ENCODE data around the gene CCL8. TPM values are rescaled to one million over a fixed set of nuclear protein-coding genes. Genes with fewer than 3 reads are reported as not detected.

Gene CCL8
- total RNA-seq, 6 donors from 2014 or later, result 0.29 to 3.2 (median 1.4) TPM; not detected in 3

DNA sequence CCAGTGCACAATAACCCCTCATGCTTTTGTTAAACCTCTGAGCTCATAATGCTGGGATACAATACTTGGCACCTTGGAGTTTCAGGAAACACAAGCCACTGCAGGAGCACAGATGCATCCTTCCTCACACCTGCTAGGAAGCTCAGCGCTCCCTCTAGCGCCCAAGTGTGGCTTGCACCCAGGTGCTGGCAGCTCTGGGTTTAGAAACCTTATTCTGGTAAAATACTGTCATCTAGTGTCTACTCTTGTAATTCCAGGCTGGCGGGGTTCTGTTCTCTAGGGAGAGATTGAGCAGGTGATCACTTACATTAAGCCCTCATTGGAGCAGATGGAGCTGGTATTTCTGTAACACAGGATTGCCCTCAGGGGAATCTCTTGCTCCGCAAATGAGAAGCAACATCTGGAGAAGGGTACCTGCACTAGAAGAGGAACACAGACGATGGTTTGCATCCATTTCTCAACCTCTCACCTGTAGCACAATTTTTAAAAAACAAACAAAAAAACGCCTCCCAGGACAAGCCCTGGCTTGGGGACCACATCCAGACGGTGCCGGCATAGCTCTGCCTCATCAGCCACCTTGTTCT lies 42.3 kb downstream of the CCL8 start:
- H3K4me3 ChIP-seq, result no peak overlapping the region
- no peak overlapping the region for H3K27ac ChIP-seq
- no peaks in the 10 kb centered on the region for H3K9me3 ChIP-seq
- WGBS, 2 donors, result 26 to 34% methylated on average over 5 to 8 of the region's 8 CpGs
- DNase-seq (peak; percentile 80 to 89), ATAC-seq (ENCODE audit: low FRiP score in 2 of 2) (peak; percentile 88 to 93)
- no peaks in the 10 kb centered on the region for H3K36me3 ChIP-seq
- H3K4me1 ChIP-seq, result peaks cover 0 to 5% (median 3%) of the 10 kb centered on the region in 4 donors
- no peak for TF ChIP-seq POLR2A (IDR thresholded peaks at IDR 0.05)
- TF ChIP-seq, protein P1, sequence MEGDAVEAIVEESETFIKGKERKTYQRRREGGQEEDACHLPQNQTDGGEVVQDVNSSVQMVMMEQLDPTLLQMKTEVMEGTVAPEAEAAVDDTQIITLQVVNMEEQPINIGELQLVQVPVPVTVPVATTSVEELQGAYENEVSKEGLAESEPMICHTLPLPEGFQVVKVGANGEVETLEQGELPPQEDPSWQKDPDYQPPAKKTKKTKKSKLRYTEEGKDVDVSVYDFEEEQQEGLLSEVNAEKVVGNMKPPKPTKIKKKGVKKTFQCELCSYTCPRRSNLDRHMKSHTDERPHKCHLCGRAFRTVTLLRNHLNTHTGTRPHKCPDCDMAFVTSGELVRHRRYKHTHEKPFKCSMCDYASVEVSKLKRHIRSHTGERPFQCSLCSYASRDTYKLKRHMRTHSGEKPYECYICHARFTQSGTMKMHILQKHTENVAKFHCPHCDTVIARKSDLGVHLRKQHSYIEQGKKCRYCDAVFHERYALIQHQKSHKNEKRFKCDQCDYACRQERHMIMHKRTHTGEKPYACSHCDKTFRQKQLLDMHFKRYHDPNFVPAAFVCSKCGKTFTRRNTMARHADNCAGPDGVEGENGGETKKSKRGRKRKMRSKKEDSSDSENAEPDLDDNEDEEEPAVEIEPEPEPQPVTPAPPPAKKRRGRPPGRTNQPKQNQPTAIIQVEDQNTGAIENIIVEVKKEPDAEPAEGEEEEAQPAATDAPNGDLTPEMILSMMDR (IDR thresholded peaks at IDR 0.05), result peak; percentile 95 to 98 (median 97)
- TF ChIP-seq POLR2AphosphoS5 (IDR thresholded peaks at IDR 0.05), result peak in 1 of 2 donors; percentile 51
- TF ChIP-seq EP300 (IDR thresholded peaks at IDR 0.05), result no peak
- H3K27me3 ChIP-seq, result no peaks in the 10 kb centered on the region

DNA sequence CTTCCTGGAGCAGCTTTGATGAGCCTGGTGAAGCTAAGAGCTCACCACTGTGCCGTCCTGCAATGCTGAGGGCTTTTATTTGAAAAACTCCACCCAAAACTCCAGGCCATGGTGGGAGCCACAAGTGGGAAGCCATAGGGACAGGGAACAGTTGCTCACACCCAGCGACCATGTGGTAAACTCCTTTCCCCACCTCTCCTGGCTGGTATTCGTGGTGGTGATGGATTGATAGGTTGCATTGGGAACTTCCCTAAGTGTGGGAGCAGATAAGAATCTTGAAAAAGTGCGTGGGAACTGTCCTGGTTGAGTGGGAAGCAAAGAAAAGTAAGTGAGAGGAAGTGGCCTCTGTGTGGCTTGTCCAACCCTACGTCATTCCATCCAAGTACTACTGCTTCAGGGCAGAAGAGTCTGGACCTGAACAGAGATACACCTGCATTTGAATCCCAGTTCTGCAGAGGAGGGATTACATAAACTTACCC lies 44.0 kb downstream of the CCL8 start, which contains the start of gene CCL1:
Gene CCL1 (minus strand): TSS at position 51 of the 479 bp plus-strand sequence. CDS start 72 bp downstream, outside the sequence.
- Histone ChIP-seq H3K4me3 (no peak within 1 kb of the TSS), H3K27me3 (no peaks in the 10 kb centered on the region), H3K9me3 (no peaks in the 10 kb centered on the region), H3K36me3 (no peaks in the 10 kb centered on the region), H3K4me1 (peaks cover 0 to 6% (median 5%) of the 10 kb centered on the region in 4 donors), H3K27ac (no peak within 1 kb of the TSS)
- no peak for DNase-seq
- no peak for ATAC-seq (ENCODE audit: low FRiP score in 2 of 2)
- TF ChIP-seq, protein P1 (IDR thresholded peaks at IDR 0.05), result no peak
- TF ChIP-seq EP300 (IDR thresholded peaks at IDR 0.05) (no peak), POLR2A (IDR thresholded peaks at IDR 0.05) (no peak), POLR2AphosphoS5 (IDR thresholded peaks at IDR 0.05) (no peak)
- 24 to 31% methylated on average over 5 of the region's 5 CpGs for WGBS, 2 donors

DNA sequence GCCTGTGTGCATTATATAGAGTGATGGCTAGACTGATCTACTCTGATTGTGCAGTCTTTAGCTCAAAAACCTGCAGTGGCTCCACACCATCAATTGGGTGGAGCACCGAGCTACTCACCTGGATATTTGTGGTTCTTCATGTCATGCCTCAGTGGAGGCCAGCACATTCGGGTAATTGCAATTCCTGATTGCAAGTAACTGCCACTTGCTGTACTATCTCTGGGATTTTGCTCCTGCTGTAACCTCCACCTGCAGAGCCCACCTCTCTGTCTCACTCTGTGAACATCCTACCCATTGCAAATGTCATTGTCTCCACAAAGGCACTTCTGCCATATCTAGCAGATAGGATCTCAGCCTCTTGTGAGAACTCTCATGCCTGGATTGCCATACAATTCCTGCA lies 45.5 kb downstream of the CCL8 start:
- Histone ChIP-seq H3K27me3 (no peaks in the 10 kb centered on the region), H3K36me3 (no peaks in the 10 kb centered on the region), H3K4me1 (peaks cover 4 to 21% (median 12%) of the 10 kb centered on the region in 4 donors), H3K4me3 (no peak overlapping the region), H3K9me3 (no peaks in the 10 kb centered on the region), H3K27ac (no peak overlapping the region)
- 78 to 84% methylated on average over 2 of the region's 2 CpGs for WGBS, 2 donors
- TF ChIP-seq POLR2A (IDR thresholded peaks at IDR 0.05), result no peak
- TF ChIP-seq POLR2AphosphoS5 (IDR thresholded peaks at IDR 0.05), result no peak
- TF ChIP-seq, protein P1 (IDR thresholded peaks at IDR 0.05), result no peak
- no peak for TF ChIP-seq EP300 (IDR thresholded peaks at IDR 0.05)
- DNase-seq, result no peak
- ATAC-seq (ENCODE audit: low FRiP score in 2 of 2), result no peak

DNA sequence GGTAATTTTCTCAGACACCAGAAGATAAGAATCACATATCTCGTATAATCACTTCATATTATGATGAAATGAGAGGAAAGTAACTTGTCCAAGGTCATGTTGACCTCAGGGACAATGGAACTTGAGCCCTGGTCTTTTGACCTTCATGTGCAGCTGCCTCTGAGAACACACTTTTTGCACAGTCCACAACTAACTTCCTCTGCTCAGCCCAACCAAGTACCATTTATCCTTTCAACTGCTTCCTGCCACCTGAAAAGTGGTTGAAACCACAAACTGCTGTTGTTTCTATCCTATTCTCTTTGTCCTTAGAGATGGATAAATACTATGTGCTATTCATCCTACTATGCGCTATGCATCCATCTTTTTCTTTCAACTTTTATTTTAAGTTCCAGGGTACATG lies 46.1 kb downstream of the CCL8 start:
- no peaks in the 10 kb centered on the region for H3K36me3 ChIP-seq
- H3K4me1 ChIP-seq, result peaks cover 4 to 21% (median 12%) of the 10 kb centered on the region in 4 donors
- 64 to 67% methylated on average over 2 of the region's 2 CpGs for WGBS, 2 donors
- H3K9me3 ChIP-seq, result no peaks in the 10 kb centered on the region
- DNase-seq (no peak), ATAC-seq (ENCODE audit: low FRiP score in 2 of 2) (no peak)
- H3K4me3 ChIP-seq, result no peak overlapping the region
- TF ChIP-seq EP300 (IDR thresholded peaks at IDR 0.05) (no peak), POLR2A (IDR thresholded peaks at IDR 0.05) (no peak), POLR2AphosphoS5 (IDR thresholded peaks at IDR 0.05) (no peak)
- TF ChIP-seq, protein P1 (IDR thresholded peaks at IDR 0.05), result no peak
- H3K27ac ChIP-seq, result no peak overlapping the region
- no peaks in the 10 kb centered on the region for H3K27me3 ChIP-seq

DNA sequence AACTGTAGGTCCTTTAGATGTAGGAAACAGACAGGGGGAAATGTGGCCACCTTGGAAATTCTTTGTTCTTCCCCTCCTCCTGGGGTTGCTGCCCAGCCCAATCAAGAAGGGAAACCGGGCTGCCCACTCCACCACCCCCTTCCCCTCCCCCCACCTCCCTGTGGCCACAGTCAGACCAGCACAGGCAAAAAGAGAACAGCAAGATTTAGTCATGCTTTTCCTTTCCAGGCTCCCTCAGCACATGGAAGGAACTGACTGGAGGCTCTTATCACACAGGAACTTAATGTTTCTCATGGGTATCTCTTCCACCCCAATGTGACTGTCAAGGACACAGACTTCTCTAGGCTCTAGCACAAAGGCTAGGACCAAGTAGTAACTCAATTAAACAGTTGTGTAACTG lies 46.8 kb downstream of the CCL8 start:
- H3K4me1 ChIP-seq, result peaks cover 4 to 21% (median 11%) of the 10 kb centered on the region in 4 donors
- no peak overlapping the region for H3K4me3 ChIP-seq
- ATAC-seq (ENCODE audit: low FRiP score in 2 of 2), result no peak
- no peak for TF ChIP-seq POLR2AphosphoS5 (IDR thresholded peaks at IDR 0.05)
- TF ChIP-seq, protein P1 (IDR thresholded peaks at IDR 0.05), result no peak
- no peak for TF ChIP-seq EP300 (IDR thresholded peaks at IDR 0.05)
- no peak for TF ChIP-seq POLR2A (IDR thresholded peaks at IDR 0.05)
- 11 to 22% methylated on average over 1 of the region's 1 CpG for WGBS, 2 donors
- H3K27ac ChIP-seq, result no peak overlapping the region
- no peaks in the 10 kb centered on the region for H3K27me3 ChIP-seq
- H3K9me3 ChIP-seq, result no peaks in the 10 kb centered on the region
- DNase-seq, result no peak
- H3K36me3 ChIP-seq, result no peaks in the 10 kb centered on the region
